GM23338 (cell line): Measurements from ENCODE around the gene RAP1GDS1.

Experiments used
- CREB1 ChIP-seq: fragments of 250-450 bp; sonication (Bioruptor Pico); IDR thresholded peaks from 2 replicates; pipeline ENCODE4 v1.5.0; 2020; ENCODE audit warnings: low read depth, mild to moderate bottlenecking, moderate library complexity
- CTCF ChIP-seq, 2 experiments: fragments of 200-600 bp in 1 of 2; sonication (generic) in 1 of 2; conservative IDR thresholded peaks; 2 replicates each; pipeline versions ENCODE4 v1.5.1 to v1.6.1; 2016 to 2017; ENCODE audit warnings: antibody characterized with exemption in 2 of 2, low read depth in 2 of 2, mild to moderate bottlenecking in 2 of 2, moderate library complexity in 1 of 2
- ETS1 ChIP-seq: IDR thresholded peaks from 2 replicates; pipeline ENCODE4 v1.6.1; 2016; ENCODE audit warnings: antibody characterized with exemption
- EZH2 ChIP-seq: fragments of 200-600 bp; sonication (generic); IDR thresholded peaks from one replicate; pipeline ENCODE4 v1.8.0; 2017; ENCODE audit warnings: antibody characterized with exemption, mild to moderate bottlenecking, low read depth; ENCODE audit not compliant: unreplicated experiment
- EZH2phosphoT487 ChIP-seq: fragments of 200-600 bp; sonication (generic); IDR thresholded peaks from one replicate; pipeline ENCODE4 v1.8.1; 2018; ENCODE audit warnings: antibody characterized with exemption; ENCODE audit not compliant: unreplicated experiment
- JUNB ChIP-seq: IDR thresholded peaks from one replicate; pipeline ENCODE4 v1.6.1; 2016; ENCODE audit warnings: antibody characterized with exemption; ENCODE audit not compliant: unreplicated experiment
- NANOG ChIP-seq: IDR thresholded peaks from 2 replicates; pipeline ENCODE4 v1.6.1; 2016; ENCODE audit warnings: antibody characterized with exemption, borderline replicate concordance
- POLR2AphosphoS5 ChIP-seq: IDR thresholded peaks from 2 replicates; pipeline ENCODE4 v1.6.1; 2016; ENCODE audit warnings: antibody characterized with exemption, low read depth
- REST ChIP-seq: IDR thresholded peaks from one replicate; pipeline ENCODE4 v1.6.1; 2018; ENCODE audit warnings: antibody characterized with exemption; ENCODE audit not compliant: unreplicated experiment
- ZNF114 ChIP-seq: fragments of 250-450 bp; sonication (Bioruptor Pico); IDR thresholded peaks from 2 replicates; pipeline ENCODE4 v1.5.0; 2020; ENCODE audit warnings: mild to moderate bottlenecking, moderate library complexity
- ZNF331 ChIP-seq: fragments of 250-450 bp; sonication (Bioruptor Pico); IDR thresholded peaks from 2 replicates; pipeline ENCODE4 v1.5.0; 2020; ENCODE audit warnings: low read depth, mild to moderate bottlenecking, moderate library complexity
- ZNF462 ChIP-seq: fragments of 250-450 bp; sonication (Bioruptor Pico); IDR thresholded peaks from 2 replicates; pipeline ENCODE4 v1.5.0; 2020; ENCODE audit warnings: mild to moderate bottlenecking, moderate library complexity

- TF ChIP-seq CREB1 (CRISPR knock-in tag) (no peak), EZH2 (no peak), CTCF (conservative IDR thresholded peaks at IDR 0.05; ENCODE audit: low read depth in 2 of 2) (no peak), REST (no peak), POLR2AphosphoS5 (no peak), ZNF114 (CRISPR knock-in tag) (no peak), JUNB (no peak), EZH2phosphoT487 (no peak), NANOG (no peak), ZNF331 (CRISPR knock-in tag) (no peak), ETS1 (no peak), ZNF462 (CRISPR knock-in tag) (no peak)
Observed at GRCh38 chr4:98341309-98341708, 80.1 kb downstream of the RAP1GDS1 start.
